Smooth muscle cell (in vitro differentiated cells): ENCODE results near the gene BOK. TPM values are rescaled to one million over a fixed set of nuclear protein-coding genes. Genes with fewer than 3 reads are reported as not detected.
A peak's percentile ranks its signal among the peaks of the same experiment; 100 is the strongest.

Experiments
- DNase-seq: peaks from one replicate; lab custom pipeline; 2025; ENCODE audit not compliant: unreplicated experiment; lab: John Stamatoyannopoulos, UW
- H2AFZ ChIP-seq: fragments of 200-600 bp; sonication (generic); 2 replicates; pipeline ENCODE4 v1.6.0; 2016; ENCODE audit warnings: antibody characterized with exemption, low read depth, mild to moderate bottlenecking
- H3F3A ChIP-seq: fragments of 200-600 bp; sonication (generic); 2 replicates; pipeline ENCODE4 v1.6.0; 2017; ENCODE audit warnings: antibody characterized with exemption, low read depth
- H3K27ac ChIP-seq: fragments of 200-600 bp; sonication (generic); 2 replicates; pipeline ENCODE4 v1.5.1; 2016; ENCODE audit warnings: low read depth, mild to moderate bottlenecking
- H3K27me3 ChIP-seq: fragments of 200-600 bp; sonication (generic); 2 replicates; pipeline ENCODE4 v1.6.1; 2016; ENCODE audit warnings: low read depth, mild to moderate bottlenecking
- H3K36me3 ChIP-seq: fragments of 200-600 bp; sonication (generic); 2 replicates; pipeline ENCODE4 v1.5.1; 2016; ENCODE audit warnings: low read depth
- H3K4me1 ChIP-seq: fragments of 200-600 bp; sonication (generic); 2 replicates; pipeline ENCODE4 v1.5.1; 2016; ENCODE audit warnings: low read depth
- H3K4me2 ChIP-seq: fragments of 200-600 bp; sonication (generic); 2 replicates; pipeline ENCODE4 v1.6.0; 2016; ENCODE audit warnings: mild to moderate bottlenecking
- H3K4me3 ChIP-seq: fragments of 200-600 bp; sonication (generic); 2 replicates; pipeline ENCODE4 v1.5.1; 2016; ENCODE audit warnings: mild to moderate bottlenecking
- H3K79me2 ChIP-seq: fragments of 200-600 bp; sonication (generic); 2 replicates; pipeline ENCODE4 v1.6.0; 2016; ENCODE audit warnings: low read depth, mild to moderate bottlenecking
- H3K9ac ChIP-seq: fragments of 200-600 bp; sonication (generic); 2 replicates; pipeline ENCODE4 v1.6.0; 2016; ENCODE audit warnings: low read depth
- H3K9me3 ChIP-seq: fragments of 200-600 bp; sonication (generic); replicated peaks from 2 replicates; pipeline ENCODE4 v1.5.1; 2016; ENCODE audit warnings: low read depth
- H4K20me1 ChIP-seq: fragments of 200-600 bp; sonication (generic); 2 replicates; pipeline ENCODE4 v1.6.0; 2016; ENCODE audit warnings: low read depth
- CTCF ChIP-seq: fragments of 200-600 bp; sonication (generic); IDR thresholded peaks from 2 replicates; pipeline ENCODE4 v1.5.1; 2017; ENCODE audit warnings: borderline replicate concordance, mild to moderate bottlenecking, antibody characterized with exemption; ENCODE audit not compliant: insufficient read depth, poor library complexity, severe bottlenecking
- WGBS: methylation state at CpG from one replicate; pipeline ENCODE4 v1.1.7; 2016; ENCODE audit warnings: low lambda C conversion rate; 5-methylcytosine and 5-hydroxymethylcytosine counted together
- polyA plus RNA-seq: library from polyadenylated mRNA; unstranded; fragments of >200 nt; fragmentation: Nextera tagmentation; extraction: Ambion mirVana; gene quantifications from 2 replicates; pipeline ENCODE4 v1.2.1, GENCODE V29; 2016
- total RNA-seq: library from RNA; depleted of rRNA; stranded (reverse); fragments of >200 nt; gene quantifications from 2 replicates; pipeline ENCODE4 v1.2.3, GENCODE V29; 2014

Gene BOK
- total and polyA plus RNA-seq, 2 experiments from 2014 or later, result 34.9 to 40.8 TPM

DNA sequence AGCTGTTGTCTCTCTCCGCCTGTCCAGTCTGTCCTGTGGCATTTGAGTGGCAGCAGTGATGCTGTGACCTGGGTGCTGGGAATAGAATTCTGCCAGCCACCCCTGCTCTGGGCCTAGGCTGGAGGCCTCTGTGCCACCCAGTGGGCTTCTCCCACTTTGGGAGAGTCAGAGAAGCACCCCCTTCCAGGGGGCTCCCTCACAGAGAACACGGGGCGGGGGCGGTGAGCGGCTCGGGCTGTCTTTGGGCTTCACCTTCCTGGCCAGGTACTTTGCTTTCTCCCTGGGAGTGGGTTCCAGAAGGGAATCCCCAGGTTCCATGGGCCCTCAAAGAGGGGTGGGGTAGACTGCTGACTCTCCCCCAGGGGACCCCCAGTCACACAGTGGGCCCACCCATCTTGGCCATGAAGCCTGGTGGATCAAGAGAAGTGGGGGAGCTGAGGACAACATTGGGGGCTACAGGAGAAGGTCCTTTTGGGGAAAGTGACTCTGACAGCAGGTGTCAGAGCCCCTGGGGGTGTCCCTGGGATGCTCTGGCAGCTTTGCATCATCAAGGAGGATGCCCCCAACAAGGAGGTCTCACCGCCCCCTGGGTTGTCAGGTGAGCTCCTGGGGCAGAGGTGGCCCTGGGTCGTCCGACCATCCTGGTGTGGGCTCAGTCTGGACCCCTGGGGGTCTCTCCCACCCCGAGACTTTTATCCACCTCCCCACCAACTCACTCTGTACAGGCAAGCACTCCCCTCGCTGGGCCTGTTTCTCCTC lies 18.8 kb upstream of the BOK start:
- WGBS, result 91% methylated on average over 9 of the region's 11 CpGs
- Histone ChIP-seq H3K9ac (no peak overlapping the region), H3K79me2 (no peaks in the 10 kb centered on the region)

GRCh38 chr2:241540401-241540770 lies 18.2 kb upstream of the BOK start:
- H4K20me1 ChIP-seq, result no peaks in the 10 kb centered on the region
- H3K36me3 ChIP-seq, result no peaks in the 10 kb centered on the region
- peaks cover 7% of the 10 kb centered on the region for H3F3A ChIP-seq
- no peak overlapping the region for H2AFZ ChIP-seq
- H3K27ac ChIP-seq, result peak overlapping the region; percentile 35
- WGBS, result 50% methylated on average over 10 of the region's 10 CpGs
- no peaks in the 10 kb centered on the region for H3K9me3 ChIP-seq
- no peak overlapping the region for H3K9ac ChIP-seq
- H3K4me2 ChIP-seq, result peak overlapping the region; percentile 81
- DNase-seq, result no peak
- no peaks in the 10 kb centered on the region for H3K79me2 ChIP-seq
- H3K27me3 ChIP-seq, result peaks cover 24% of the 10 kb centered on the region
- no peak for TF ChIP-seq CTCF
- peaks cover 7% of the 10 kb centered on the region for H3K4me1 ChIP-seq
- peak overlapping the region; percentile 35 for H3K4me3 ChIP-seq

More for the DNA sequence above, 18.8 kb upstream of the BOK start:
- peaks cover 24% of the 10 kb centered on the region for H3K27me3 ChIP-seq
- no peak overlapping the region for H3K27ac ChIP-seq
- no peaks in the 10 kb centered on the region for H3K36me3 ChIP-seq
- TF ChIP-seq CTCF, result no peak
- H3K9me3 ChIP-seq, result no peaks in the 10 kb centered on the region
- H3K4me3 ChIP-seq, result no peak overlapping the region
- DNase-seq, result no peak
- H2AFZ ChIP-seq, result no peak overlapping the region
- peaks cover 4% of the 10 kb centered on the region for H3F3A ChIP-seq
- H3K4me2 ChIP-seq, result no peak overlapping the region
- peaks cover 7% of the 10 kb centered on the region for H3K4me1 ChIP-seq
- no peaks in the 10 kb centered on the region for H4K20me1 ChIP-seq

GRCh38 chr2:241540771-241541561 lies 17.6 kb upstream of the BOK start:
- no peaks in the 10 kb centered on the region for H3K9me3 ChIP-seq
- H3K79me2 ChIP-seq, result no peaks in the 10 kb centered on the region
- peaks cover 7% of the 10 kb centered on the region for H3F3A ChIP-seq
- no peak for DNase-seq
- H3K4me3 ChIP-seq, result peak overlapping the region; percentile 35
- H4K20me1 ChIP-seq, result no peaks in the 10 kb centered on the region
- H3K9ac ChIP-seq, result no peak overlapping the region
- WGBS, result 25% methylated on average over 26 of the region's 68 CpGs
- peak overlapping the region; percentile 49 for H2AFZ ChIP-seq
- no peak for TF ChIP-seq CTCF
- H3K36me3 ChIP-seq, result no peaks in the 10 kb centered on the region
- H3K27ac ChIP-seq, result peak overlapping the region; percentile 35
- H3K4me2 ChIP-seq, result peak overlapping the region; percentile 81
- H3K27me3 ChIP-seq, result peaks cover 24% of the 10 kb centered on the region
- peaks cover 7% of the 10 kb centered on the region for H3K4me1 ChIP-seq
